ENCODE data around the gene CRTC1.
"Not testable (repeated sequence)": the region's sequence is repeated elsewhere in the genome, so short reads cannot be mapped to it uniquely, and the experiment has no call there.

Gene CRTC1

GRCh38 chr19:18816645-18817044 lies 133.2 kb downstream of the CRTC1 start:
- DNase-seq: not testable (repeated sequence)

GRCh38 chr19:18817574-18817973 lies 134.1 kb downstream of the CRTC1 start:
- DNase-seq: no peak

GRCh38 chr19:18828786-18829185 lies 145.3 kb downstream of the CRTC1 start:
- no peak for DNase-seq

DNA sequence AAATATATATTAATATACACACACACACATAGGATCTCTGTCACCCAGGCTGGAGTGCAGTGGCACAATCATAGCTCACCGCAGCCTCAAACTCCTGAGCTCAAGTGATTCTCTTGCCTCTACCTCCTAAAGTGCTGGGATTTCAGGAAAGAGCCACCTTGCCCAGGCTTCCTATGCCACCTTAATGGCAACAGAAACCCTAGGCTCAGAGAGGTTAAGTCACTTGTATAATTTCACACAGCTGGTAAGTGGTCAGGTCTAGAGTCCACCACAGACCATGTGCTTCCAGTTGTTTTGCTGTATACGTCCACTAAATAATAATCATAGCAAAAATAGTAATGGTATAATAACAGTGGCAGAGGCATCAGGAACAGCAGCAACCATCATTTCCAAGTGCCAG lies 147.0 kb downstream of the CRTC1 start:
- no peak for DNase-seq

GRCh38 chr19:18831524-18832305 lies 148.2 kb downstream of the CRTC1 start, which contains the start of gene UPF1:
TSS of gene UPF1 (plus strand) at chr19:18831959. CDS start at chr19:18832210, 251 bp downstream.
- peak; percentile 94 for DNase-seq

Data from CD4-positive, alpha-beta T cell treated with Interleukin-4 for 4 hours (primary cell).